ENCODE data around the gene SEPTIN12. TPM values are rescaled to one million over a fixed set of nuclear protein-coding genes. Genes with fewer than 3 reads are reported as not detected.

The SEPTIN12 gene
- polyA plus RNA-seq (2013, experiment 1 of 4) = 0.69 TPM
- 0.66 TPM for polyA plus RNA-seq (2013, experiment 2 of 4)
- polyA plus RNA-seq (2013, experiment 3 of 4) = not detected
- 0.65 TPM for polyA plus RNA-seq (2013, experiment 4 of 4)

- H3K9me3 ChIP-seq (ENCODE audit: control insufficient read depth, low read length) = no peaks in the 10 kb centered on the region
- no peaks in the 10 kb centered on the region for H3K27me3 ChIP-seq (ENCODE audit: control insufficient read depth, insufficient read depth, low read length, poor library complexity, severe bottlenecking)
- H3K27ac ChIP-seq (ENCODE audit: insufficient read depth, low read depth, low read length, poor library complexity, severe bottlenecking) = no peak within 1 kb of the TSS
- no peak within 1 kb of the TSS for H3K4me3 ChIP-seq (ENCODE audit: insufficient read depth, low read depth, low read length)
- H3K36me3 ChIP-seq (ENCODE audit: control insufficient read depth, insufficient read depth, low read length) = no peaks in the 10 kb centered on the region
- WGBS, 2 experiments = 81% methylated on average over 14 of the region's 14 CpGs
- H3K4me1 ChIP-seq (ENCODE audit: control insufficient read depth, insufficient read depth, low read length) = peaks cover 6% of the 10 kb centered on the region
These were observed at the start of gene SEPTIN12 for GRCh38 chr16:4787627-4788482. Gene SEPTIN12, minus strand, starts transcription at chr16:4788345. Its CDS starts 700 bp downstream, at chr16:4787645.

GRCh38 chr16:4836727-4837126 lies 48.6 kb upstream of the SEPTIN12 start:
- H3K4me3 ChIP-seq (ENCODE audit: insufficient read depth, low read depth, low read length) = no peak overlapping the region
- H3K9me3 ChIP-seq (ENCODE audit: control insufficient read depth, low read length) = no peaks in the 10 kb centered on the region
- peaks cover 27% of the 10 kb centered on the region for H3K36me3 ChIP-seq (ENCODE audit: control insufficient read depth, insufficient read depth, low read length)
- no peaks in the 10 kb centered on the region for H3K27me3 ChIP-seq (ENCODE audit: control insufficient read depth, insufficient read depth, low read length, poor library complexity, severe bottlenecking)
- no peak overlapping the region for H3K27ac ChIP-seq (ENCODE audit: insufficient read depth, low read depth, low read length, poor library complexity, severe bottlenecking)
- H3K4me1 ChIP-seq (ENCODE audit: control insufficient read depth, insufficient read depth, low read length) = no peaks in the 10 kb centered on the region
- WGBS, 2 experiments = 87 to 96% methylated on average over 2 of the region's 2 CpGs

DNA sequence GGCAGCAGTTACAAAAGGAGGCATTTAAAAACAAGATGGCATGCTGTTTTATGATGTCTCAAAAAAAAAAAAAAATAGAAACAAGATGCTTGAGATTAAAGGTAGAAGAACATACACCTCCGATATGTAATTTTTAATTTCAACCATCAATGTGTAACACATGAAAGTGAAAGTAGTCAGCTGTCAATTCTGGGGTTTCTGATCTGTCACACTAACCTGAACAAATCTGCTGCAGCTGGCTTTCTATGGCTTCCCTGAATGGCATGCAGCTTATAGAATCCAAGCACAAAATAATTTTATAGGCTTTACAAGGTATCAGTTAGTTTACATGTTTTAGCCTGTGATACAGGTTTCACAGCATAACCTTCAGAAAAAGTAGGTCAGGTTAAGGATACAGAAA lies 45.4 kb upstream of the SEPTIN12 start:
- WGBS, 2 experiments = 86 to 100% methylated on average over 1 of the region's 1 CpG
- no peaks in the 10 kb centered on the region for H3K27me3 ChIP-seq (ENCODE audit: control insufficient read depth, insufficient read depth, low read length, poor library complexity, severe bottlenecking)
- peaks cover 30% of the 10 kb centered on the region for H3K36me3 ChIP-seq (ENCODE audit: control insufficient read depth, insufficient read depth, low read length)
- no peak overlapping the region for H3K27ac ChIP-seq (ENCODE audit: insufficient read depth, low read depth, low read length, poor library complexity, severe bottlenecking)
- no peak overlapping the region for H3K4me3 ChIP-seq (ENCODE audit: insufficient read depth, low read depth, low read length)
- no peaks in the 10 kb centered on the region for H3K9me3 ChIP-seq (ENCODE audit: control insufficient read depth, low read length)
- H3K4me1 ChIP-seq (ENCODE audit: control insufficient read depth, insufficient read depth, low read length) = no peaks in the 10 kb centered on the region

DNA sequence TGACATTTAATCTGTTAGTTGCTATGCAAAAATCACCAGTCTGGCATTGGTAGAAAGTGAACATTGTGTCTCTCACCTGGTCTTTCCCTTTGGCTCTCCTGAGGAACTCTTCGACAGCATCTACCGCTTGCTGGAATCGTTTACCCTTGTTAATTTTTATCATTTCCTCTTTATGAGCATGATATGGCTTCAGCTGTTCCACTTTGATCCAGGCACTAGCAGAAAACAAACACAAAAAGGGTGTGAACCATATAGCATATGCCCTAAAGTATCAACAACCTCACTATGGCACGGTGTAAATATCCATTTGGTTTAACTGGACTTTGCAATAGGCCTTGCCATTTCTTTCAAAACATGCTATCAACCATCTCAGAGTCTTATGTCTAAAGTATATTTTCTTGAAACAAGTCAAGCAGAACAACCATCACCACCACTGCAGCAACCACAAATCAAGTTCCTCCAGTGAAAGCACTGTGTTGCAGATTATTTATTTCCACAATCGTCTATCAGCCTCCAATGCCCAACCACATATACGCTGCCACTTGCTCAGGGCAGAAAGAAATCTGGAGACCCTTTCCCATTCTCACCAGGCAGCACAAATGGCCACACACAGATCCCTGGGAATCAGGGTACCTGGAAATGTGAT lies 44.7 kb upstream of the SEPTIN12 start:
- Histone ChIP-seq H3K4me3 (ENCODE audit: insufficient read depth, low read depth, low read length) (no peak overlapping the region), H3K27me3 (ENCODE audit: control insufficient read depth, insufficient read depth, low read length, poor library complexity, severe bottlenecking) (no peaks in the 10 kb centered on the region), H3K27ac (ENCODE audit: insufficient read depth, low read depth, low read length, poor library complexity, severe bottlenecking) (no peak overlapping the region), H3K4me1 (ENCODE audit: control insufficient read depth, insufficient read depth, low read length) (no peaks in the 10 kb centered on the region), H3K9me3 (ENCODE audit: control insufficient read depth, low read length) (no peaks in the 10 kb centered on the region), H3K36me3 (ENCODE audit: control insufficient read depth, insufficient read depth, low read length) (peaks cover 35% of the 10 kb centered on the region)
- 93 to 94% methylated on average over 6 of the region's 6 CpGs for WGBS, 2 experiments

DNA sequence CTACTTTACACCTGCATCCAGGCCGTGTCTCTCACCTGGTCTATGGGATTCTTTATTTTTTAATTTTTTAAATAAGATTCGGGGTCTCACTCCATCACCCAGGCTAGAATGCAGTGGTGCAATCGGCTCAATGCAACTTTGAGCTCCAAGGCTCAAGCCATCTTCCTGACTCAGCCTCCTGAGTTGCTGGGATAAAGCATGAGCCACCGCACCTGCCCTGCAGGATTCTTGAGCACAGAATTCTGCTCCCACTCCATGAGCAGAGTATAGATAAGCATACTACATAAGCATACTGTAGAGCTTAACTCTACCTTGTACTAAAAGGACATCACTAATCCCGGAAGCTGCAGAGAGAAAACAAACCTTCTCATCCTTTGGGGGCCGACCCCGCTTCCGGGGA lies 43.5 kb upstream of the SEPTIN12 start:
- Histone ChIP-seq H3K4me3 (ENCODE audit: insufficient read depth, low read depth, low read length) (no peak overlapping the region), H3K4me1 (ENCODE audit: control insufficient read depth, insufficient read depth, low read length) (no peaks in the 10 kb centered on the region), H3K27me3 (ENCODE audit: control insufficient read depth, insufficient read depth, low read length, poor library complexity, severe bottlenecking) (no peaks in the 10 kb centered on the region), H3K36me3 (ENCODE audit: control insufficient read depth, insufficient read depth, low read length) (peaks cover 41% of the 10 kb centered on the region), H3K9me3 (ENCODE audit: control insufficient read depth, low read length) (no peaks in the 10 kb centered on the region), H3K27ac (ENCODE audit: insufficient read depth, low read depth, low read length, poor library complexity, severe bottlenecking) (no peak overlapping the region)
- 95 to 96% methylated on average over 8 of the region's 8 CpGs for WGBS, 2 experiments

GRCh38 chr16:4830408-4830807 lies 42.3 kb upstream of the SEPTIN12 start:
- H3K27ac ChIP-seq (ENCODE audit: insufficient read depth, low read depth, low read length, poor library complexity, severe bottlenecking) = no peak overlapping the region
- H3K36me3 ChIP-seq (ENCODE audit: control insufficient read depth, insufficient read depth, low read length) = peaks cover 47% of the 10 kb centered on the region
- 95 to 96% methylated on average over 7 of the region's 7 CpGs for WGBS, 2 experiments
- H3K4me3 ChIP-seq (ENCODE audit: insufficient read depth, low read depth, low read length) = no peak overlapping the region
- no peaks in the 10 kb centered on the region for H3K27me3 ChIP-seq (ENCODE audit: control insufficient read depth, insufficient read depth, low read length, poor library complexity, severe bottlenecking)
- no peaks in the 10 kb centered on the region for H3K9me3 ChIP-seq (ENCODE audit: control insufficient read depth, low read length)
- no peaks in the 10 kb centered on the region for H3K4me1 ChIP-seq (ENCODE audit: control insufficient read depth, insufficient read depth, low read length)

DNA sequence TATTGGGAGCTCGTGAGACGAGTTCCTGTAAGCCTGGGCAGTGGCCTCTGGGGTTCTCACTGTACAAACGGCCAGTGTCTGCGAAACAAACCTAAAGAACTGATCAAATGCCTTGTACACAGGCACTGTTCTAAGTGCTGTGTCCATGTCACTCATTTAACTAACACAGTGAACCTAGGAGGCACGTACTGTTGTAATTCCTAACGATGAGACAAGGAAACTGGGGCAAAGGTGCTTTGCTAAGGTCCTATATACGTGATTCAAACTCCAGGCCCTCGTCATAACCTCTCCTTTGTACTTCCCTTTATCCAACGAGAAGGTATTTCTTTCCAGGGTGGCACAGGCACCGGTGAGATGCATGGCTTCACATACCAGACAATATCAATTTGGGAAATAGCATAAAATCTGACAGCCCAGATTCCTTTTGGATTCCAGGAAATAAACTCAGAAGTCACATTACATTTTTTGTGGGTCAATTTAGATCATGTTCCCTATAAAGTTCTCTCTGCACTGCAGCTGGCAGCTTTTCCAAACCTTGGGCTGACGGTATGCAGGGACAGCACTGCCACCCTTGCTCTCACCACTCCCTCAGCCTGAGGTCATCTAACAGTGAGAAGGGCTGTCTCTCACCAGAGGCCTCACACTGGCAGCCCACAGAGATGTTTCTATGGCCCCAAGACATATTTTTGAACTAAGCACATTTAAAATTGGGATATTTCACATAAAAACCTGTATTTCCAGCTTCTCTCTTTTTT lies 40.6 kb upstream of the SEPTIN12 start:
- no peak overlapping the region for H3K4me3 ChIP-seq (ENCODE audit: insufficient read depth, low read depth, low read length)
- no peak overlapping the region for H3K27ac ChIP-seq (ENCODE audit: insufficient read depth, low read depth, low read length, poor library complexity, severe bottlenecking)
- H3K4me1 ChIP-seq (ENCODE audit: control insufficient read depth, insufficient read depth, low read length) = no peaks in the 10 kb centered on the region
- 95 to 96% methylated on average over 11 of the region's 11 CpGs for WGBS, 2 experiments
- no peaks in the 10 kb centered on the region for H3K9me3 ChIP-seq (ENCODE audit: control insufficient read depth, low read length)
- no peaks in the 10 kb centered on the region for H3K27me3 ChIP-seq (ENCODE audit: control insufficient read depth, insufficient read depth, low read length, poor library complexity, severe bottlenecking)
- peaks cover 60% of the 10 kb centered on the region for H3K36me3 ChIP-seq (ENCODE audit: control insufficient read depth, insufficient read depth, low read length)

DNA sequence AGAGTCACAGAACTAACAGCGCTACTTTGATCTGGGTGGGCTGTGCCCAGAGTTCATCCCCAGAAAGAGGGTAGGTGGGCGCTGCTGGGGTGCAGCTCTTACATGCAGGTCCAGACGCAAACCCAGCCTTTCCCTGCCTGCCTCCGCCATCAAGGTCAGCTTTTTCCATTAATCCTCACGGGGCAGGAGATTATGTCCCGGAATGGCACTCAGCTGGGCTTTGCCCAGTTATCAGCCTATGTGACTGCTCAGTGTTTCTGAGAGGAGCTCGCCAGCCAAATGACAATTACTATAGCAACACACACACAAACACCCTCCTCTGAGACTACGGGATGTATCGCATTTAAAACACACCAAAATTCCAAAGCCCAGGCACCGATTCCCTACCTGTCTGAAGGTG lies 38.8 kb upstream of the SEPTIN12 start:
- Histone ChIP-seq H3K4me1 (ENCODE audit: control insufficient read depth, insufficient read depth, low read length) (no peaks in the 10 kb centered on the region), H3K27ac (ENCODE audit: insufficient read depth, low read depth, low read length, poor library complexity, severe bottlenecking) (no peak overlapping the region), H3K9me3 (ENCODE audit: control insufficient read depth, low read length) (no peaks in the 10 kb centered on the region), H3K27me3 (ENCODE audit: control insufficient read depth, insufficient read depth, low read length, poor library complexity, severe bottlenecking) (no peaks in the 10 kb centered on the region), H3K4me3 (ENCODE audit: insufficient read depth, low read depth, low read length) (no peak overlapping the region), H3K36me3 (ENCODE audit: control insufficient read depth, insufficient read depth, low read length) (peaks cover 70% of the 10 kb centered on the region)
- 93 to 95% methylated on average over 10 of the region's 10 CpGs for WGBS, 2 experiments

DNA sequence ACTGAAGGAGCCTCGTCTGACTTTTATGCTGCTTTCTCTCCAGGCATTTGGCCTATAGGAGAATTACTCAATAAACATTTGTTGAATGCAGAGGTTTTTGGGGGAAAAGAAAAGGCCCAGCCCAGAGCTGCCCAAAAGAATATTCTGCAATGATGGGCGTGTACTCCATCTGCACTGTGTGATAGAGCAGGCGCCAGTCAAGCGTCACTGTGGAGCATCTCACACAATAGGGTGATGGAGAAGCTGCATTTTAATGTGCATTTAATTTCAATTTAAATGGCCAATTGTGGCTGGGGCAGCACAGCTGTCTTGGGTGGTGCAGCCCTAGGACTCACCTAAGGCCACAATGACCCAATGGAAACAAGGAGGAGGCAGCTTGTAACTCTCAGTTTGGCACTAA lies 38.4 kb upstream of the SEPTIN12 start:
- no peaks in the 10 kb centered on the region for H3K9me3 ChIP-seq (ENCODE audit: control insufficient read depth, low read length)
- H3K27ac ChIP-seq (ENCODE audit: insufficient read depth, low read depth, low read length, poor library complexity, severe bottlenecking) = no peak overlapping the region
- WGBS, 2 experiments = 96 to 97% methylated on average over 4 of the region's 4 CpGs
- no peaks in the 10 kb centered on the region for H3K27me3 ChIP-seq (ENCODE audit: control insufficient read depth, insufficient read depth, low read length, poor library complexity, severe bottlenecking)
- H3K4me3 ChIP-seq (ENCODE audit: insufficient read depth, low read depth, low read length) = no peak overlapping the region
- H3K36me3 ChIP-seq (ENCODE audit: control insufficient read depth, insufficient read depth, low read length) = peaks cover 70% of the 10 kb centered on the region
- H3K4me1 ChIP-seq (ENCODE audit: control insufficient read depth, insufficient read depth, low read length) = no peaks in the 10 kb centered on the region

DNA sequence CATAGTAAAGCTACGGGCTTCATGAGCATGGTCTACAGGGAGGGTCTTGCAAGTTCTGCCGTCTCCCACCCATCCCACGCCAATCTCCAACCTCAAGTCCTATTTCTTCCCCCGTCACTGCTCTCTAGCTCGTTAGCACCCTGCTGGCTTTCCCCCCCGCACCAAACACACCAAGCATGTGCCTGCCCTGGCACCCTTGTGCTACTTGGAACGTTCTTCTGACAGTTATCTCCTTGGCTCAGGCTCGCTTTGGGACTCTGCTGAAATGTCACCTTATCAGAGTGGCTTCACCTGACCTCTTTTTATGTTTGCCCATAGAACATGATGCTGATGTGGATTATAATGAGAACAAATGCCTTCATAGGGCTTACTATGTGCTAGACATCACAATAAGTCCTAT lies 37.1 kb upstream of the SEPTIN12 start:
- no peak overlapping the region for H3K27ac ChIP-seq (ENCODE audit: insufficient read depth, low read depth, low read length, poor library complexity, severe bottlenecking)
- H3K4me1 ChIP-seq (ENCODE audit: control insufficient read depth, insufficient read depth, low read length) = no peaks in the 10 kb centered on the region
- H3K9me3 ChIP-seq (ENCODE audit: control insufficient read depth, low read length) = no peaks in the 10 kb centered on the region
- WGBS, 2 experiments = 92 to 96% methylated on average over 8 of the region's 8 CpGs
- H3K4me3 ChIP-seq (ENCODE audit: insufficient read depth, low read depth, low read length) = no peak overlapping the region
- no peaks in the 10 kb centered on the region for H3K27me3 ChIP-seq (ENCODE audit: control insufficient read depth, insufficient read depth, low read length, poor library complexity, severe bottlenecking)
- H3K36me3 ChIP-seq (ENCODE audit: control insufficient read depth, insufficient read depth, low read length) = peaks cover 62% of the 10 kb centered on the region
